HG02852 (cell line): ENCODE measurements around the gene PLD4.
"Not testable (repeated sequence)": the region's sequence is repeated elsewhere in the genome, so short reads cannot be mapped to it uniquely, and the experiment has no call there.

Experiments used
- ATAC-seq: cut with Tn5 transposase; IDR thresholded peaks from one replicate; pipeline ENCODE4 v1.9.1; 2021; ENCODE audit warnings: mild to moderate bottlenecking, moderate library complexity; ENCODE audit not compliant: unreplicated experiment

PLD4 gene

DNA sequence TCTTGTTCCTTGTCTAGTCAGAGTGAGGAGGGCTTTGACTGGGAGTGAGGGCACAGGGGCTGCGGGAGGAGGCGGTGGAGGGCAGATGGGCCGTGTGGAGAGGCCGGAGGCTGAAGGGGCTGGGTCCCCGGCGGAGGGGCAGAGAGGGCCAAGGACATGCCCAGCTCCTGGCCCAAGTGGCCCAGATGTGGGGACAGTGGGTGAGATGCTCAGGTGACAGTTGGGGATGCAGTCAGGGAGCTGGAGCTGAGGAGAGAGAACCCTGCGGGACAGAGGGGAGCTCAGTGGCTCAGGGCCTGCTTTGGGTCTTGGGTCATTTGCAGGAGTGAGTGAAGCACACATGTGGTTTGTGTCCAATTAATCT is 26.5 kb upstream of the PLD4 start:
- no peak for ATAC-seq

DNA sequence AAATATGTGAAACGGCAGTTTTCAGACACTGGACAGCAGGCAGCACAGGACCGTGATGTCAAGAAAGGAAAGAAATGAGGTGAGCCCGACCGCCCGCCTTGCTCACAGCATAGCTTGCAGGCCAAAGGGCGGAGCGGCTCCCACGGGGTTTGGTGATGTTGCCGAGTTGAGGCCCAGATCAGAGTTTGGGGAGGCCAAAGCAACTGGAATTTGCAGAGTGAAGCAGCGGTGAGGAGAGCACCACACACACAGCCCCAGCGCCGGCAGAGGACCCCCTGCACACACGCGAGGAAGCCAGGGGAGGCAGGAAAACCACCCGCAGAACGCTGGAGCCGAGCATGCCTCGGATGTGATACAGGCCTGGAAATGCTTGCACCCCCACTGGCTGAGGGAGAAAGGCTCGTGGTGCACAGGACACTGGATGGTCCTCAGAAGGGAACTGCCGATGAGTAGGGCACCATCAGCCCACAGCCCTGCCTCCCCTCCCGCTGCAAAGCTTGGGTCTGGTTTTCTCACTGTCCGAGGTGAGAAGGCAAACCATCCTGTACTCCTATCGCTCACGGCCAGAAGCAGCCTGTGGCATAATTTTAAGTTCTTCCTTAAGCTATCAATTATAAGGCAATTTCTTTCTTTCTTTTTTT is 25.7 kb upstream of the PLD4 start:
- ATAC-seq: no peak

DNA sequence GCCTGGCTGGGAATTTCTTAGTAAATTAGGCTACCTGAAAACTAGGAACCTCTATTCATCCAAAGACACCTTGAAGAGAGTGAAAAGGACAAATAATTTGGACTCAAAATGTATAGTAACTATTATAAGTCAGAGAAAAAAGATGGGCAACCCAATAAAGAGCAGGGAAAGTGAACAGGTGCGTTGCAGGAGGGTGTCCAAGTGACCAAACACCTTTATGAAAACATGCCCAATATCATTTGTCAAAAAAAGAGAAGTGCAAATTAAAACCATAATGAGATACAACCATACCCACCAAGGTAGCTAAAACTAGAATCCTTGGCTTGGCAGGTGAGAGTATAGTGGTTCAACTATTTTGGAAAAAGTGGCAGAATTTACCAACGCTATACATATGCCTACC is 24.9 kb upstream of the PLD4 start:
- ATAC-seq: no peak

DNA sequence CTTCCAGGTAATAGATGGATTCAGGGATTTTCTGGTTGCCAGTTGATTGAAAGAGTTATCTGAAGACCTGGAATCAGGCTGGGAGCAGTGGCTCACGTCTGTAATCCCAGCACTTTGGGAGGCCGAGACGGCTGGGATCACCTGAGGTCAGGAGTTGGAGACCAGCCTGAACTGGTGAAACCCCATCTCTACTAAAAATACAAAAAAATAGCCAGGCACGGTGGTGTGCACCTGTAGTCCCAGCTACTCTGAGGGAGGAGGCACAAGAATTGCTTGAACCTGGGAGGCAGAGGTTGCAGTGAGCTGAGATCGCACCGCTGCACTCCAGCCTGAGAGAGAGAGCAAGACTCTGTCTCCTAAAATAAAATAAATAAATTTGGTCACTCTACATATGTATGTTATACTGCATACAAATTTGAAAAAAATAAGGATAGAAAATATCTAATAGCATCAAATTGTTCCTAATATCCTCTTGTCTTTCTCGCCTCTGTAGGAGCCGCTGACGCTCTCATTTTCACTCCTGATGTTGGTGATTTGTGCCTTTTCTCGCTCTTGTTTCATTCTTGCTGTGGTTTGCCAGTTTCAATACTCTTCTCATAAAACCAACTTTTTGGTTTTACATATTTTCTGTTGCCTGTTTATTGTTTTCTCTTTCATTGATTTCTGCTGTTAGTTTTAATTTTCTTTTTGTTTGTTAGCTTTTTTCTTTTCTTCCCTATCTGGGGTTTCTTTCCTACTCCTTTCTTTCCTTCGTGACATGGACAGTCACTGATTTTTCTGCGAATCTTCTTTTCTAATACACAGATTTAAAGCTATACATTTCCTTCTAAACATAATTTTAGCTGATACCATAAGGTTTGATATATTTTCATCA is 23.8 kb upstream of the PLD4 start:
- no peak for ATAC-seq

DNA sequence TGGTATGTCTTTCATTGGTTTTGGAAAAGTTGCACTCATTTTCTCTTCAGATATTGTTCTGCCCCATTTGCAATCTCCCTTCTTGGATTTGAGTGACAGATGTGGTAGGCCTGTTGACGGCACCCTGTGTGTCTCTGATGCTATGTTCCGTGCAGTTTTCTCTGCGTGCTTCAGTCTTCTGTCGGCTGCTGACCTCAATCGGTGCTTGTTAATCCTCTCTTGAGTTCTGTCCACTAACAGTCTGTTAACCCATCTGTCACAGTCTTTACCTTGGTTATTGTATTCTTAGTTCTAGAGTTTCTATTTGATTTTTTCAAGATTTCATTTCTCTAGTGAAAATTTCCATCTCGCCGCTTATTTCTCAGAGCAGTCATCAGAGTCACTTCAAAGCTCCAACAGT is 20.7 kb upstream of the PLD4 start:
- ATAC-seq: no peak

DNA sequence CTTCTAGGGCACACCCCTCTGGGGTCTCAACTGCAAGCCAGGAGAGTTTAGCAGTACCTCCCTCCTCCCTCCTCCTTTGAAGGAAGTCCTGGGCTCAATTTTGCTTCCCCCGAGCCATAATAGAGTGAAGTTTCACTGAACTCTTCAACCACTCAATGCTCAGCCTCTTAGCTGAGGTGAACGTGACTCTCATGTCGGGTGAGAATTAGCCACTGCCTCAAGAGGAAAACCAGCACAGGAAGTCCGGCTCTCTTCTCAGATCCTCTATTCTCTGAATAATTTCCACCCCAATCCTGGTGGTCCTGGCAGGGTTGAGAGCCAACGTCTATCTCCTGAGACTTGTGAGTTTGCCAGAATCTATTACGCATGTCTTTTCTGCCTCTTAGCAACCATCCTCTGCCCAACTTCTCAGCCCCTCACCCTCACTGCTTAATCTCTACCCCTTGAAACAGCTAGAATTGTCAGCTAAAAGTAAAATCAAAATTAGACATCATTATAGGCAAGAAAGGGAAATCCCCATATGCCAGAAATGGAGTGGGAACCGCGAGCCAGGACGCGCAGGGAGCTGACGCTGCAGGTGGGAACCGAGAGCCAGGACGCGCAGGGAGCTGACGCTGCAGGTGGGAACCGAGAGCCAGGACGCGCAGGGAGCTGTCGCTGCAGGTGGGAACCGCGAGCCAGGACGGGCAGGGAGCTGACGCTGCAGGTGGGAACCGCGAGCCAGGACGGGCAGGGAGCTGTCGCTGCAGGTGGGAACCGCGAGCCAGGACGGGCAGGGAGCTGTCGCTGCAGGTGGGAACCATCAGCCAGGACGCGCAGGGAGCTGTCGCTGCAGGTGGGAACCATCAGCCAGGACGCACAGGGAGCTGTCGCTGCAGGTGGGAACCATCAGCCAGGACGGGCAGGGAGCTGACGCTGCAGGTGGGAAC is 19.8 kb upstream of the PLD4 start:
- not testable (repeated sequence) for ATAC-seq

DNA sequence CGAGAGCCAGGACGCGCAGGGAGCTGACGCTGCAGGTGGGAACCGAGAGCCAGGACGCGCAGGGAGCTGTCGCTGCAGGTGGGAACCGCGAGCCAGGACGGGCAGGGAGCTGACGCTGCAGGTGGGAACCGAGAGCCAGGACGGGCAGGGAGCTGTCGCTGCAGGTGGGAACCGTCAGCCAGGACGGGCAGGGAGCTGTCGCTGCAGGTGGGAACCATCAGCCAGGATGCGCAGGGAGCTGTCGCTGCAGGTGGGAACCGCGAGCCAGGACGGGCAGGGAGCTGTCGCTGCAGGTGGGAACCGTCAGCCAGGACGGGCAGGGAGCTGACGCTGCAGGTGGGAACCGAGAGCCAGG is 19.1 kb upstream of the PLD4 start:
- ATAC-seq: not testable (repeated sequence)

DNA sequence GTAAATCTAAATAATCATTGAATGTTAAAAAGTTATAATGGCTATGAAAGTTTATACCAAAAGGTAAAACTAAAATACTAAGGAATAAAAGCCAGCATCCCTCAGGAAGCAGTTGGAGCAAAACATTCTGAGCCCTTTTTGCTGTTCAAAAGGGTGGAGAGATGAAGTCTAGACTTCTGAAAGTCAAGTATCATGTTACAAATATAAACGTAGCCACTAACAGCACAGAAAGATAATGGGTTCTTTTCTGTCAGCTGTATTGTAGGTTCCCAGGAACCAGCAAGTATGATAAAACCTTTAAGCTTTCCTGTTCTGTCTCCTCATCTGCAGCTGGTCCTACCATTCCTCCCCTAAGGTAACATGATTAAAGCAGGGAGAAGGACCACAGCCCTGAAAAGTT is 16.4 kb upstream of the PLD4 start:
- no peak for ATAC-seq

DNA sequence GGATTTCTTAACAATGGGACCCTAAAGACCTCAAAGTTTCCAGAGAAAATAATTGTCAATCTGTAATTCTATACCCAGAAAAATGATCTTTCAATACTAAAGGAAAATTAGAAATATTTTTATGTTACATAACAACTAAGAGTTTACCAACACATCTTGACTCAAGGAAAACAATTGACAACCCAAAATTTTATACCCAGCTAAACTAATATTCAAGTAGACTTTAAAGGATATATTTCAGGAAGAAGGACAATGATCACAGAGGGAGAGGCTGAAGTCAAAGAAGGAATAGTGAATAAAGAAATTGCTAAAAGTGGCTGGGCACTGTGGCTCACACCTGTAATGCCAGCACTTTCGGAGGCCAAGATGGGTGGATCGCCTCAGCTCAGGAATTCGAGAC is 12.6 kb upstream of the PLD4 start:
- ATAC-seq: no peak

DNA sequence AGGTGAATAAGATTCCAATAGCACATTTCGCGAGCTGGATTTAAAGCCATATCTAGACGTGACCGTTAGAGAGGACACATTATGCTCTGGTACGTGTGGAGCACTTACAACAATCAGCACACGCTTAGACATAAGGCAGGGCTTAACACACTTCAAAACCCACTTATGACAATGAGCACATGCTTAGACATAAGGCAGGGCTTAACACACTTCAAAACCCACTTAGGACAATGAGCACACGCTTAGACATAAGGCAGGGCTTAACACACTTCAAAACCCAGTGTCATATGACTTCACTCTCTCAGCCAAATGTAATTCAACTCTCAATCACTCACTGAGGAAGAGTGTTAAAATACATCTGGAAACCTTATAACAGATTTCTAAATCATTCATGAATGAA is 11.2 kb upstream of the PLD4 start:
- no peak for ATAC-seq

DNA sequence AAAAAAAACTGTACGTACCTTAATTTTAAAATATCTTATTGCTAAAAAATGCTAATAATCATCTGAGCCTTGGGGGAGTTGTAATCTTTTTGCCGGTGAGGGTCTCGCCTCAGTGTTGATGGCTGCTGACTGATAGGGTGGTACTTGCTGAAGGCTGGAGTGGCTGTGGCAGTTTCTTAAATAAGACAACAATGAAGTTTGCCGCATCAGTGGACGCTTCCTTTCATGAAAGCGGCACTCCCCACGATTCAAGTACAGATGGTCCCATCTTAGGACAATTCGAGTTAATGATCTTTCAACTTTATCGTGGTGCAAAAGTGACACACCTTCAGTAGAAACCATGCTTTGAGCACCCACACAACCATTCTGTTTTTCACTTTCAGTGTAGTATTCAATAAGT is 7.6 kb upstream of the PLD4 start:
- no peak for ATAC-seq

DNA sequence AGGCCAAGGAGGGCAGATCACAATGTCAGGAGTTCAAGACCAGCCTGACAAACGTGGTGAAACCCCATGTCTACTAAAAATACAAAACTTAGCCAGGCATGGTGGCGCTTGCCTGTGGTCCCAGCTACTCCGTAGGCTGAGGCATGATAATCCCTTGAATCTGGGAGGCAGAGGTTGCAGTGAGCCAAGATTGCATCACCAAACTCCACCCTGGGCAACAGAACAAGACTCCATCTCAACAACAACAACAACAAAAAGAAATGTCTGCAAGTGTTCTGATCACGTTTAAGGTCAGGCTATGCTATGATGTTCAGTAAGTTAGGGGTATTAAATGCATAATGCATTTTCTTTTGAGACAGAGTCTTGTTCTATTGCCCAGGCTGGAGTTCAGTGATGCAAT is 6.7 kb upstream of the PLD4 start:
- no peak for ATAC-seq

DNA sequence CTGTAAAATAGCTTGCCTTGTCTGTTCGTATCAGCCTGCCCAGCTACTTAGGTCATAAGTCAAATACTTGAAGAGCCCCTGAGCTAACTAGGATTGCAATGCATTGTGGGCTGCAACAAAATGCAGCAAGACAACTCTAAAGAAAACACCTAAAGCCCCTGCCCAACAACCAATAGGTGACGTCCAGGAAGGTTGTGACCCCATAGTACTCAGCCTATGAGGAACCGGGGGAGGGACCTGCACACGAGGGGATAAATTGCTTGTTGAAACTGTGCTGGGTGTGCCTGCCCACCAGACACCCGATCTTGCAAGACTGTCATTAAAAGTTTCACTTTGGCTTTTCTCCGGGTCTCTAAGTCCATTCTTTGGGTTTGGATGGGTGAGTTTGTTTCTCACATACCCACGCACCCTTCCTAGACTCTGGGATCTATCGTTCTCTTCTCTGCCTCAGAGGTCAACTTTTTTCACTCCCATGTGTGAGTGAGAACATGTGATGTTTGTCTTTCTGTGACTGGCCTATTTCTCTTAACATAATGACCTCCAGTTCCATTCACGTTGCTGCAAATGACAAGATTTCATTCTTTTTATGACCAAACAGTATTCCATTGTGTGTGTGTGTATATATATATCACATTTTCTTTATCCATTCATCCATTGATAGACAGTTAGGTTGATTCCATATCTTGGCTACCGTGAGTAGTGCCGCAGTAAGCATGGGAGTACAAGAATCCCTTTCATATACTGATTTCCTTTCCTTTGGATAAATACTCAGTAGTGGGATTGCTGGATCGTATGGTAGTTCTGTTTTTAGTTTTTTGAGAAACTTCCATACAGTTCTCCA is 5.3 kb upstream of the PLD4 start:
- not testable (repeated sequence) for ATAC-seq

DNA sequence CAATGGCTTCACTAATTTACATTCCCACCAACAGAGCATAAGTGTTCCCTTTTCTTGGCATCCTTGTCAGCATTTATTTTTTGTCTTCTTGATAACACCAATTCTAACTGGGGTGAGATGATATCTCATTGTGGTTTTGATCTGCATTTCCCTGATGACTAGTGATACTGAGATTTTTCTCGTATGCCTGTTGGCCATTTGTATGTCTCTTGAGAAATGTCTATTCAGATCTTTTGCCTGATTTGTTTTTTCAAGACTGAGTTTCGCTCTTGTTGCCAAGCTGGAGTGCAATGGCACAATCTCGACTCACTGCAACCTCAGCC is 4.7 kb upstream of the PLD4 start:
- no peak for ATAC-seq

DNA sequence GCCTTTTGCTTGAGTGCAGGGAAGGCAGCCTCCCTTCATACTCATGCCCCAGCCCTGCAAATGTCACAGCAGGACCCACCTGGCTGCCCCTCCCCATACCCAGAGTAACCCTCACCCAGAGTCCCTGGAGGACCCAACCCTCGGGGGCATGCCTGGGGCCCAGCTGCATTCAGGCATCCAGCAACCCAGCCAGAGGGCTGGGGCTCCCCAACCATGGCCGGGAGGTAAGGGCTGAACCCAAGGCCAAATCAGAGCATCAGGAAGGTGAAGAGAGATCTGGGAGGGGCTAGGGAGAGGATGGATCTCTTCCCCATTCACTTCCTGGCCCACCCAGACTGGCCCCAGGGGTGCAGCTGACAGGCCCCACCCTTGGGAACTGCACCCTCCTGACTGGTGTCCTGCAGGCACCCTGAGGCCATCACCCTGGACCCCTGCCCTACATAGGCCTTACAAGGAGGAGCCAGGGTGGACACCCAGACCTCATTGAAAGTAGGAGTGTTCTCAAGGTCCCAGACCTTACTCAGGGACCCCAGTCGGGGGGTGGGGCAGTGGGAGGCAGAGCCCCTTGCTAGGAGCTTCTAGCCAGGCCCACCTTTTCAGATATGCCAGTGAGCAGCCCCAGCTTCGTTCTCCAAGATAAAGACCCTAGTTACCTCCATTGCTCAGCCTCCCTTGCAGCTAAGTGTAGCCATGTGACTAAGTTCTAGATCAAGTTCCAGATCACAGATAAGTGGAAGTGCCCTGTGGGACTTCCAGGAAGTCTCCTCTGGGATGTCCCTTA is 849 bp upstream of the PLD4 start:
- ATAC-seq: no peak

DNA sequence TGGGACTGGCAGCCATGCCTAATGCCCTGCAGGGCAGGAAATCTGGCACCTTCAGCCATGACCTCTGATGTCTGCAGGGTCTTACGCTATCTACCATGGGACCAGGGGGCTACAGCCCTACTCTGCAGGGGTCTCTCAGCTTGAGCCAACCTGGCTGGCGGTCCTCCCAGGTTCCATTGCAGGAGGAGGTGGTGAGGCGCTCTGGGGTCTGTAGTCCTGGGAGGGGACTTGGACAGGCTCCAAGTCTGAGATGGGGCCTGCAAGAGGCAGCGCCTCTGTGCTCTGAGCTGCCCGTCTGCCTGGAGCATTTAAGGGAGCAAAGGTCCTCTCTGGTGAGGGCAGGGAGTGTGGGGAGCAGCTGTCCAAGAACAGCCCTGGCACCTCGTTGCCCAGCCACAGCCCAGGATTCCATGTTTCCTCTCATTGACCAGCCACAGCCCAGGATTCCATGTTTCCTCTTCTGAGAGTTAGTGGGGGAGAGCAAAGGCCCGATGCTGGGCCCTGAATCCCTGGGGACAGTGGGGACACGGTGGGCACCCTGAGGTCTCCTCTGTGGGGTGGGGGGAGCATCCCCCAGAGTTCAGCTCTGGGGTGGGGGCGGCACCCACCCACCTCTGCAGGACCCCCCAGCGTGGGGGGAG is 655 bp downstream of the PLD4 start:
- no peak for ATAC-seq

DNA sequence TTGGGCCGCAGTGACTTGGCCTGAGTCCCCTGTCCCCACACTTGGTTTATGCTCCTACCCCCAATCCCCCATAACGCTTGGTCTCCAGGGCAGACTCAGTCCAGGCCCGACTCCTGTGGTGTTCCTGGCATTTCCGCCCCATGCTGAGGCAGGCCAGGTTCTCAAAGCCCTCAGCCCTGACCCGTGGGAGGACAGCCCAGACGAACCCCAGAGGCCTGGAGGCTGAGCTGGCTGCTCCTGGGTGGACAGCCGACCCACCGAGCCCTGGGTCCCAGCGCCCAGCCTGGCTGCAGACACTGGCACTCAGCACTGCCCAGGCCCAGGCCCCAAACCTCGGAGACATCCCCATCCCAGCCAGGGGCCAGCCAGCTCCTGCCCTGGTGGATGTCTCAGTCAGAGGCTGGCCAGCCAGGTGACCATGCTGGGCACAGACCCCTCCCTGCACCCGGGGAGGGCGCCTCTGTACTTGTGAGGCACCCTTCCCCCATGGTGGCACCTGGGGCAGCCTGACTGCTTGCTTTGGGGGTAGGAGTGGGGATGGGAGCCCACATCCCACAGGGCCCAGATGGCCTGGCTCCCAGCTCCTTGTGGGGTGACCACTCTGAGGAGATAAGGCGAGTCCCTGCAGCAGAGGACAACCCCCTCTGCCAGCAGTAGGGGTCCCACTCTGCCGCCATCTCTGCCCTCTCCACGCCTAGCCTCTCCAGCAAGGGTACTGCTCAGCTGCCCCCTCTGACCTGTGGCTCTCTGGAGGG is 1.4 kb downstream of the PLD4 start:
- peak; percentile 4 for ATAC-seq

DNA sequence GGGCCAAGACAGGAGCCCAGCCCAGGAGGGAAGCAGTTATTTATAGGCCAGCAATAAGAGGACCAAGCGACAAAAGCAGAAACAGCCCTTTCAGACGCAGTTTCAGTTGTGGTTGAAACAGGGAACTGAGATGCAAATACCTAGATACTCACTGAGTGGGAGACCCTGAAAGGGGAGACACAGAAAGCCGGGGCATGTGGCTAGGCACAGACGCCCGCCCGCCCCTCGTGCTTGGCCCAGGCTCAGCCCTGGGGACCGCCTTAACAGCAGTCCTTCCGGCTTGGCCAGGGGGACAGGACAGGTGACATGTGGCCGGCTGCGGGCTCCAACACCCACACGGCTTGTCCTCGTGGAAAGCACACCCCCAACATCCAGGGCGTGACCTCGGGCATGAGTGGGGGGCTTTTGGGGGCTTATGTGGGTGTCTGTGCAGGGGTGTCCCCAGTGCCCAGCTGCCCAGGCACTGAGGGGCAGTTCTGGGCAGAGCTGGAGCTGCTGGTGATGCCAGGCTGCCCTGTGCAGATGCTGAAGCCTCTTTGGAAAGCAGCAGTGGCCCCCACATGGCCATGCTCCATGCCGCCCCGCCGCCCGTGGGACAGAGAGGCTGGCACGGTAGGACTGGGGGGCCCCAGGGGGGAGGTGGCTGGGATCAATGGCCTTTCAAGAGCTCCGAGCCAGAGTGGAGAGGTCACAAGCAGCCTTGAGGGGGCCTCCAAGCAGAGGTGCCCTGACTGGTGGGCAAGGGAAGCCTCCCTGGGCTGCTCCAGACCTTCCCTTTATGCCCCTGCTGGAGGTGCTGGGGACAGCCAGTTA is 2.1 kb downstream of the PLD4 start:
- ATAC-seq: peak; percentile 72
